HG03354 (cell line): Measurements from ENCODE around the gene MOBP.

ENCODE experiments used
- ATAC-seq: cut with Tn5 transposase; IDR thresholded peaks from one replicate; pipeline ENCODE4 v1.9.1; 2021; ENCODE audit warnings: mild to moderate bottlenecking; ENCODE audit not compliant: unreplicated experiment, poor library complexity, severe bottlenecking

The MOBP gene

GRCh38 chr3:39491014-39491413, 23.5 kb downstream of the MOBP start:
- no peak for ATAC-seq

GRCh38 chr3:39491733-39492350, 24.4 kb downstream of the MOBP start:
- ATAC-seq, result no peak

GRCh38 chr3:39494781-39495180, 27.3 kb downstream of the MOBP start:
- no peak for ATAC-seq

- ATAC-seq, result no peak
Observed at GRCh38 chr3:39497753-39498152, 30.3 kb downstream of the MOBP start.

GRCh38 chr3:39499651-39500273, 32.3 kb downstream of the MOBP start:
- no peak for ATAC-seq

- no peak for ATAC-seq
Observed at GRCh38 chr3:39501059-39501458, 33.6 kb downstream of the MOBP start.

- no peak for ATAC-seq
Observed at GRCh38 chr3:39501968-39502837, 34.7 kb downstream of the MOBP start.

- ATAC-seq, result no peak
Observed at GRCh38 chr3:39502838-39503145, 35.3 kb downstream of the MOBP start.

- no peak for ATAC-seq
Observed at GRCh38 chr3:39505866-39506742, 38.6 kb downstream of the MOBP start.

GRCh38 chr3:39506863-39507262, 39.4 kb downstream of the MOBP start:
- ATAC-seq, result no peak

GRCh38 chr3:39513791-39514369, 46.4 kb downstream of the MOBP start:
- no peak for ATAC-seq

- ATAC-seq, result no peak
Observed at GRCh38 chr3:39515681-39516441, 48.4 kb downstream of the MOBP start.

GRCh38 chr3:39519103-39519502, 51.6 kb downstream of the MOBP start:
- ATAC-seq, result no peak

GRCh38 chr3:39519554-39520288, 52.2 kb downstream of the MOBP start:
- ATAC-seq, result no peak

GRCh38 chr3:39521456-39521855, 54.0 kb downstream of the MOBP start:
- ATAC-seq, result no peak

- ATAC-seq, result no peak
Observed at GRCh38 chr3:39524107-39524506, 56.6 kb downstream of the MOBP start.

GRCh38 chr3:39528844-39529243, 61.4 kb downstream of the MOBP start:
- no peak for ATAC-seq

GRCh38 chr3:39529577-39529976, 62.1 kb downstream of the MOBP start:
- no peak for ATAC-seq
